ENCODE measurements around the gene MAPKAPK2. TPM values are rescaled to one million over a fixed set of nuclear protein-coding genes. Genes with fewer than 3 reads are reported as not detected.
"Not testable (repeated sequence)": the region's sequence is repeated elsewhere in the genome, so short reads cannot be mapped to it uniquely, and the experiment has no call there.

Gene MAPKAPK2
- 69.8 TPM for total RNA-seq

DNA sequence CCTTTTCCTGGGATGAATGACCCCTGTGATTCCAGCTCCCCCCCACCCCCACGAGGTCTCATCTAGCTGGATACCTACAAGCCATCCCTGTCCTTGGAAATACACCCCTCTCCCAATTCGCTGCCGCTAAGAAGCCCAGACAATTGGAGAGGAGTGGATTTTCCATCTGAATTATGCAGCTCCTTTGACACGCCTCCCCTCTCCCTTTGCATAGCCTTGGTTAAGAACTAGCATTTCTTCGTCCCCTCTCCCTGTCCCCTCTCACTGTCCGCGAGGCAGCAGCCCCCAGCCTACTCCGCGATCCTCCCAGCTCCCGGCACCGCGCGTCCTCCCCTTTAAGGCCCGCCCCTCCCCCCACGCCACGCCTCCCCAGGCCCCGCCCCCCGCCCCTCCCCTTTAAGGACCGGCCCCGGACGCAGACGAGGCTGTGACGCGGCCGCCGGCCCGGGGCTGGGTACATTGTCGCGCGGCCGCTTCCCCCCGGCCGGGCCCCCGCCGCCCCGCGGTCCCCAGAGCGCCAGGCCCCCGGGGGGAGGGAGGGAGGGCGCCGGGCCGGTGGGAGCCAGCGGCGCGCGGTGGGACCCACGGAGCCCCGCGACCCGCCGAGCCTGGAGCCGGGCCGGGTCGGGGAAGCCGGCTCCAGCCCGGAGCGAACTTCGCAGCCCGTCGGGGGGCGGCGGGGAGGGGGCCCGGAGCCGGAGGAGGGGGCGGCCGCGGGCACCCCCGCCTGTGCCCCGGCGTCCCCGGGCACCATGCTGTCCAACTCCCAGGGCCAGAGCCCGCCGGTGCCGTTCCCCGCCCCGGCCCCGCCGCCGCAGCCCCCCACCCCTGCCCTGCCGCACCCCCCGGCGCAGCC, at the start of gene MAPKAPK2:
MAPKAPK2 (plus strand) TSS at position 428 of the 856 bp plus-strand sequence; CDS start at position 753, 325 bp downstream.
- no peaks in the 10 kb centered on the region for H3K27me3 ChIP-seq (ENCODE audit: insufficient read depth, low read length)
- no peaks in the 10 kb centered on the region for H3K9me3 ChIP-seq (ENCODE audit: low read depth, low read length)
- H3K4me3 ChIP-seq (ENCODE audit: low read length) = peak within 1 kb of the TSS; percentile 73
- H3K4me1 ChIP-seq (ENCODE audit: insufficient read depth, low read length) = peaks cover 74% of the 10 kb centered on the region

DNA sequence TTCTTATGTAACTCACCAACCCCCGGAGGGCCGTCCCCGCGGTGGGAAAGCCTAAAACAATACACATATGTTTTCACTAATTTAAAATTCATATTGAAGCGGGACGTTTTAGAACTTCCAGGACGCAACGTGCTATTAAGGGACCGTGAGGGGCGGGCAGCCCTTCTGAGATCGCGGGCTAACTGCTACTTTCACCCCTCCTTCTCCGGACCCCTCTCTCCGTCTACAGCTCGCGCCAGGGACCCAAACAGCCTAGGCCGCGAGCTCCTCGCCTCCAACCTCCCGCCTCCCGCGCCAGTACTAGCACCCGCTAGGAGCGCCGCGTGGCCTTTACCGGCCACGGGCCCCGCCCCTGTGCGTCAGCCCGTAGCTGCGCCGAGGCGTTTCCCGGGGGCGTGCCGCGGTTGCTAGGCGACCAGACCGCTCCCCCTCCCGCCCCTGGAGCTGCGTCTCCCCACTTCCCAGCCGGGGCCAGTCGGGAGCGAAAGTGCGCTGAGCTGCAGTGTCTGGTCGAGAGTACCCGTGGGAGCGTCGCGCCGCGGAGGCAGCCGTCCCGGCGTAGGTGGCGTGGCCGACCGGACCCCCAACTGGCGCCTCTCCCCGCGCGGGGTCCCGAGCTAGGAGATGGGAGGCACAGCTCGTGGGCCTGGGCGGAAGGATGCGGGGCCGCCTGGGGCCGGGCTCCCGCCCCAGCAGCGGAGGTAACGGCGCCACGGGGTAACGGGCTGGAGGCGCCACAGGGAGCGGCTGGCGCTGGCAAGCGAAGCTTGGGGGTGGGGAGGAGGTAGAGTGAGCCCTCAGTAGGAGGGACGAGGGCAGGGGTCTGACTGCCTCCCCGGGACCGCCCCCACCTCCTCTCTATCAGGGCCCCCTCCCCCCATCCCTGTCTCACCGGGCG, 49.4 kb upstream of the MAPKAPK2 start, which contains the start of gene DYRK3:
DYRK3 (plus strand) TSS at position 457 of the 898 bp plus-strand sequence; CDS start at position 625, 168 bp downstream.
- Histone ChIP-seq H3K4me3 (ENCODE audit: low read length) (peak within 1 kb of the TSS; percentile 50), H3K27me3 (ENCODE audit: insufficient read depth, low read length) (peaks cover 17% of the 10 kb centered on the region), H3K4me1 (ENCODE audit: insufficient read depth, low read length) (peaks cover 19% of the 10 kb centered on the region), H3K9me3 (ENCODE audit: low read depth, low read length) (no peaks in the 10 kb centered on the region)

DNA sequence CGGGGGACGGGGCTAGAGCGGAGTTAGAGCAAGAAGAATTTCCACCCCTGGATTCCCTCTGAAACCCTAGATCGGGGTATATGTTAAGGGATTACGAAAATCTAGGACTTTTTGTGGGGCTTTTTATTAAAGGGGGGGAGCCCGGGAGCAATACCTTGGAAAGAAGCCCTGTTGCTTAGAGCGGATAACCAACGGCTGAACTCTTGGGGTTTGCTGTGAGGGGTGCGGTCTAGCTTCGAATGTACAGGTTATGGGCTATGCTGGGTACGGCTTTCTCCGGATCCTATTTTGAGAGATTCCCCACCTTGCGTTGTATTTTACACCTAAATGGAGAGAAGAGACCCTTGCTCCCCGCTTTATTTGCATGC, 48.7 kb upstream of the MAPKAPK2 start:
- Histone ChIP-seq H3K4me1 (ENCODE audit: insufficient read depth, low read length) (peaks cover 19% of the 10 kb centered on the region), H3K4me3 (ENCODE audit: low read length) (no peak overlapping the region), H3K9me3 (ENCODE audit: low read depth, low read length) (no peaks in the 10 kb centered on the region), H3K27me3 (ENCODE audit: insufficient read depth, low read length) (peaks cover 17% of the 10 kb centered on the region)

- H3K27me3 ChIP-seq (ENCODE audit: insufficient read depth, low read length) = peaks cover 17% of the 10 kb centered on the region
- no peaks in the 10 kb centered on the region for H3K9me3 ChIP-seq (ENCODE audit: low read depth, low read length)
- peaks cover 19% of the 10 kb centered on the region for H3K4me1 ChIP-seq (ENCODE audit: insufficient read depth, low read length)
- H3K4me3 ChIP-seq (ENCODE audit: low read length) = no peak overlapping the region
These were observed 48.0 kb upstream of the MAPKAPK2 start for GRCh38 chr1:206636671-206637070.

DNA sequence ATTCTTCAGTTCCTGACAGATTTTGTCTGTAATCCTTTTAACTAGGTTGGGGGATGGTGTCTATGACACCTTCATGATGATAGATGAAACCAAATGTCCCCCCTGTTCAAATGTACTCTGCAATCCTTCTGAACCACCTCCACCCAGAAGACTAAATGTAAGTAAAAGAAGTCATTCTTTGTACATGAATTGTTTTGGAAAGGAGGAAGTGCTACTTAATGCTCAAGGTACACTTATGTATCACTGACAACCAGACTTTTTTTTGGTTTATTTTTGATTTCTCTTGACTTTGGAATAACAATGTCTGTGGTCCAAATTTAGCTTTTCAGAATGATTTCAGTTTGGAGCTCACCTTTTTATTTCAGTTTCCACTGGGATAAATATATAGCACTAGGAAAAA, 47.1 kb upstream of the MAPKAPK2 start:
- Histone ChIP-seq H3K4me3 (ENCODE audit: low read length) (no peak overlapping the region), H3K4me1 (ENCODE audit: insufficient read depth, low read length) (peaks cover 19% of the 10 kb centered on the region)

DNA sequence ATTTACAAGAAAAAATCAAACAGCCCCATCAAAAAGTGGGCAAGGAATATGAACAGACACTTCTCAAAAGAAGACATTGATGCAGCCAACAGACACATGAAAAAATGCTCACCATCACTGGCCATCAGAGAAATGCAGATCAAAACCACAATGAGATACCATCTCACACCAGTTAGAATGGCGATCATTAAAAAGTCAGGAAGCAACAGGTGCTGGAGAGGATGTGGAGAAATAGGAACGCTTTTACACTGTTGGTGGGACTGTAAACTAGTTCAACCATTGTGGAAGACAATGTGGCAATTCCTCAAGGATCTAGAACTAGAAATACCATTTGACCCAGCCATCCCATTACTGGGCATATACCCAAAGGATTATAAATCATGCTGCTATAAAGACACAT, 42.6 kb upstream of the MAPKAPK2 start:
- H3K4me3 ChIP-seq (ENCODE audit: low read length); H3K9me3 ChIP-seq (ENCODE audit: low read depth, low read length); H3K27me3 ChIP-seq (ENCODE audit: insufficient read depth, low read length): not testable (repeated sequence)
- peaks cover 12% of the 10 kb centered on the region for H3K4me1 ChIP-seq (ENCODE audit: insufficient read depth, low read length)

More for the DNA sequence above, 47.1 kb upstream of the MAPKAPK2 start:
- H3K9me3 ChIP-seq (ENCODE audit: low read depth, low read length) = no peaks in the 10 kb centered on the region
- peaks cover 15% of the 10 kb centered on the region for H3K27me3 ChIP-seq (ENCODE audit: insufficient read depth, low read length)

DNA sequence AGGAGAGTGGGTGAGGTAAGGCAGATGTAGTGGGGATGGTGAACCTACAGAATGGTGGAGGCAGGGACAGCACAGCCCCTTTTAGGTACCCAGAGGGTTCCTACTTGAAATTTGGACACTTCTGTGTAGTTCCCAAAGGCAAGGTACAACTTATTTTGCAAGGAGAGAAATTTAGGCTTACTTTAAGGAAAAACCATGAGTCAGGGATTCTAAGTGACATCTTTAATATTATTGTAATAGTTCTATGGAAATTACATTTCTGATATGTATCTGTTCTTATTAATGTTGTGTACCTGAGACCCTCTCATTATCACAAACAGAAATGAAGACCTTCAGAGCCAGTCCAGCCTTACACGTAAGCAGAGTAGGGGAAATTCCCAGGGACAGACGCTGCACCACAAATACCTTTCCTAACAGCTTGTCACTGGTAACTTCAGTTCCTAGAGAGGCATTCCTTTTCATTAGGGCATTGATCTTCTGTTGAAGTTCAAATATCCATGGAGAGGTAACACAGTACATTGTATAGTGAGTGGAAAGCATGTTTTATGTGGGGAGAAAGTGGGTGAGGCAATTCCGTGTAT, 41.5 kb upstream of the MAPKAPK2 start:
- Histone ChIP-seq H3K9me3 (ENCODE audit: low read depth, low read length) (no peaks in the 10 kb centered on the region), H3K4me3 (ENCODE audit: low read length) (no peak overlapping the region), H3K27me3 (ENCODE audit: insufficient read depth, low read length) (no peaks in the 10 kb centered on the region), H3K4me1 (ENCODE audit: insufficient read depth, low read length) (peaks cover 12% of the 10 kb centered on the region)

DNA sequence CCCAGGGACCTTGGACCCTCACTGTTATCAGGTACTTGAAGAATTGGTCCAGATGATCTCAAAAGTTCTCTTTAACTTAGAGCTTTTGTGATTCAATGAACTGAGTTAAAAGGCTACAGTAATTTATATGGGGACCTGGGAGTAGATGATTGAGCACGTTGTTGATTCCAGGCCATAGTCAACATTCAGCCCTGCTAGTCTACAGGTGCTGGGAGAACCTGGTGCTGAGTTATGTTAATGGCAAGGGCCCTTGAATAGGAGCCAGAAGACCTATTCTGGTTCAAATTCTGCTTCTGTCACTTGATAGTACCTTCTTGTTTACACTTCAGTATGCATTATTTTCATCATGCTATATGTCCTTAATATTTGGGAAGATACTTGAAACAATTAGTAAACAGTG, 38.2 kb upstream of the MAPKAPK2 start:
- Histone ChIP-seq H3K9me3 (ENCODE audit: low read depth, low read length) (no peaks in the 10 kb centered on the region), H3K4me1 (ENCODE audit: insufficient read depth, low read length) (peaks cover 12% of the 10 kb centered on the region)

DNA sequence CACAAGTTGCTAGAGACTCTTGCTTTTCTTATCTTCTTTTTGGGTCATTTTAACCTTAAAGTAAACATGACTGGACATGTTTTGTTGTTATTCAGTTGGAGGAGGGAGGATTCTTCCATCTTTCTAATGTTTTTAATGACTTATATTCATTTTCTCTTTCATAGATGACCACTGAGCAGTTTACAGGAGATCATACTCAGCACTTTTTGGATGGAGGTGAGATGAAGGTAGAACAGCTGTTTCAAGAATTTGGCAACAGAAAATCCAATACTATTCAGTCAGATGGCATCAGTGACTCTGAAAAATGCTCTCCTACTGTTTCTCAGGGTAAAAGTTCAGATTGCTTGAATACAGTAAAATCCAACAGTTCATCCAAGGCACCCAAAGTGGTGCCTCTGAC, 37.5 kb upstream of the MAPKAPK2 start:
- H3K4me1 ChIP-seq (ENCODE audit: insufficient read depth, low read length) = peaks cover 12% of the 10 kb centered on the region
- no peaks in the 10 kb centered on the region for H3K9me3 ChIP-seq (ENCODE audit: low read depth, low read length)
- H3K27me3 ChIP-seq (ENCODE audit: insufficient read depth, low read length) = no peaks in the 10 kb centered on the region
- no peak overlapping the region for H3K4me3 ChIP-seq (ENCODE audit: low read length)

More for the DNA sequence above, 38.2 kb upstream of the MAPKAPK2 start:
- H3K27me3 ChIP-seq (ENCODE audit: insufficient read depth, low read length) = no peaks in the 10 kb centered on the region
- no peak overlapping the region for H3K4me3 ChIP-seq (ENCODE audit: low read length)

DNA sequence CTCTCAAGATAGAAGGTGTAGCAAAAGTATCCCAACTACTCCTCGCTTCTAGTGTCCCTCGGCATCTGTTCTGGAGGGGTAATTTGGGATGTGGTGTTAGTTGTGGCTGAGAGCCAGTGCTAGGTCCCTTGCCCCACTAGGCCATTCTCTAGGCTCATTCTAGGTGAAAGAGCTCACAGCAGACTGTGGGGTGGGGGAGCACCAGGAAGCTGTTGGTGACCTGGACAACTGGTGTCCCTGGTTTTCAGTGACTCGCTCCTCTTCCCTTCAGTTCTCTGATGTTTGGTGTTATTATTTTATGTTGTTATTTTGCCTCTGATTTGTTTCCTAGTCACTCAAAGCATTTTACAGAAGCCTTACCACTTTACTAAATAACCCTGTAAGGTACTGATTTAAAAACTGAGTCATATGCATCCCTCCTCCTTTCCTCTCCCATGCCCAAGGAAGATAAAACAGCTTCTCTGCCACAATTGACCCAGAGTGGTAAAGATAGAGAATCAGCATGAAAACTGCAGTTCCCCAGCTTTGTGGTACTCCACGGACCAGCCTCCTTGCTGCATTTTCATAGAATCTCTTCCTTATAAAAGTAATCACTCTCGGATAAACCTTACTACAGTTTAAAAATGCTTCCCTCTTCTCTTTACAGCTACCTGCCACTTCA, 35.3 kb upstream of the MAPKAPK2 start:
- Histone ChIP-seq H3K4me1 (ENCODE audit: insufficient read depth, low read length) (peaks cover 3% of the 10 kb centered on the region), H3K27me3 (ENCODE audit: insufficient read depth, low read length) (no peaks in the 10 kb centered on the region), H3K9me3 (ENCODE audit: low read depth, low read length) (no peaks in the 10 kb centered on the region), H3K4me3 (ENCODE audit: low read length) (no peak overlapping the region)

- no peaks in the 10 kb centered on the region for H3K4me1 ChIP-seq (ENCODE audit: insufficient read depth, low read length)
These were observed 33.7 kb upstream of the MAPKAPK2 start for GRCh38 chr1:206651014-206651413.

GRCh38 chr1:206651958-206652890, 32.5 kb upstream of the MAPKAPK2 start:
- H3K4me3 ChIP-seq (ENCODE audit: low read length) = no peak overlapping the region

More at GRCh38 chr1:206651014-206651413, 33.7 kb upstream of the MAPKAPK2 start:
- Histone ChIP-seq H3K9me3 (ENCODE audit: low read depth, low read length) (no peaks in the 10 kb centered on the region), H3K27me3 (ENCODE audit: insufficient read depth, low read length) (no peaks in the 10 kb centered on the region), H3K4me3 (ENCODE audit: low read length) (no peak overlapping the region)

GRCh38 chr1:206653715-206654459, 30.8 kb upstream of the MAPKAPK2 start:
- peaks cover 13% of the 10 kb centered on the region for H3K4me1 ChIP-seq (ENCODE audit: insufficient read depth, low read length)
- H3K27me3 ChIP-seq (ENCODE audit: insufficient read depth, low read length) = peaks cover 7% of the 10 kb centered on the region
- no peak overlapping the region for H3K4me3 ChIP-seq (ENCODE audit: low read length)
- no peaks in the 10 kb centered on the region for H3K9me3 ChIP-seq (ENCODE audit: low read depth, low read length)

More at GRCh38 chr1:206651958-206652890, 32.5 kb upstream of the MAPKAPK2 start:
- H3K9me3 ChIP-seq (ENCODE audit: low read depth, low read length) = no peaks in the 10 kb centered on the region
- H3K4me1 ChIP-seq (ENCODE audit: insufficient read depth, low read length) = no peaks in the 10 kb centered on the region
- H3K27me3 ChIP-seq (ENCODE audit: insufficient read depth, low read length) = no peaks in the 10 kb centered on the region

Measured in mononuclear cell (primary cell).